HG02973 (cell line): Measurements from ENCODE around the gene PDCD2L.
"Not testable (repeated sequence)": the region's sequence is repeated elsewhere in the genome, so short reads cannot be mapped to it uniquely, and the experiment has no call there.

ENCODE experiments used
- ATAC-seq: cut with Tn5 transposase; IDR thresholded peaks from one replicate; pipeline ENCODE4 v1.9.1; 2021; ENCODE audit warnings: moderate library complexity; ENCODE audit not compliant: unreplicated experiment

Gene PDCD2L

GRCh38 chr19:34409189-34410164 is 5.3 kb downstream of the PDCD2L start:
- ATAC-seq: no peak

GRCh38 chr19:34411216-34411615 is 7.0 kb downstream of the PDCD2L start:
- ATAC-seq: no peak

- ATAC-seq: no peak
Measured at GRCh38 chr19:34416021-34416545, 11.9 kb downstream of the PDCD2L start.

- ATAC-seq: no peak
Measured at GRCh38 chr19:34418300-34418699, 14.1 kb downstream of the PDCD2L start.

GRCh38 chr19:34426096-34426661 is 22.0 kb downstream of the PDCD2L start:
- no peak for ATAC-seq

GRCh38 chr19:34428549-34429285 is 24.5 kb downstream of the PDCD2L start:
- no peak for ATAC-seq

GRCh38 chr19:34429553-34429952 is 25.4 kb downstream of the PDCD2L start:
- no peak for ATAC-seq

GRCh38 chr19:34430738-34431625 is 26.8 kb downstream of the PDCD2L start:
- no peak for ATAC-seq

GRCh38 chr19:34431681-34432402 is 27.6 kb downstream of the PDCD2L start:
- ATAC-seq: no peak

- no peak for ATAC-seq
Measured at GRCh38 chr19:34432797-34433196, 28.6 kb downstream of the PDCD2L start.

GRCh38 chr19:34436716-34437115 is 32.5 kb downstream of the PDCD2L start:
- ATAC-seq: no peak

GRCh38 chr19:34448191-34448590 is 44.0 kb downstream of the PDCD2L start:
- ATAC-seq: no peak

GRCh38 chr19:34452723-34453122 is 48.5 kb downstream of the PDCD2L start:
- no peak for ATAC-seq

- ATAC-seq: no peak
Measured at GRCh38 chr19:34454091-34454490, 49.9 kb downstream of the PDCD2L start.

GRCh38 chr19:34454685-34455084 is 50.5 kb downstream of the PDCD2L start:
- no peak for ATAC-seq

GRCh38 chr19:34455783-34456480 is 51.7 kb downstream of the PDCD2L start:
- not testable (repeated sequence) for ATAC-seq

GRCh38 chr19:34457446-34457845 is 53.2 kb downstream of the PDCD2L start:
- no peak for ATAC-seq

GRCh38 chr19:34458677-34459076 is 54.5 kb downstream of the PDCD2L start:
- no peak for ATAC-seq

GRCh38 chr19:34459614-34460013 is 55.4 kb downstream of the PDCD2L start:
- no peak for ATAC-seq
